Endodermal cell (in vitro differentiated cells): ENCODE measurements around the gene BBOX1. TPM values are rescaled to one million over a fixed set of nuclear protein-coding genes. Genes with fewer than 3 reads are reported as not detected.

Experiments
- DNase-seq: peaks from one replicate; pipeline ENCODE4 v3.0.0-alpha.2; 2017
- H3K27ac ChIP-seq: 2 replicates; pipeline ENCODE4 v1.5.1; 2013; ENCODE audit warnings: mild to moderate bottlenecking, low read depth, low read length, moderate library complexity
- H3K27me3 ChIP-seq: 2 replicates; pipeline ENCODE4 v1.6.1; 2013; ENCODE audit warnings: mild to moderate bottlenecking, low read length, moderate library complexity; ENCODE audit not compliant: insufficient read depth, control insufficient read depth, poor library complexity, severe bottlenecking
- H3K36me3 ChIP-seq: 2 replicates; pipeline ENCODE4 v1.7.0; 2013; ENCODE audit warnings: mild to moderate bottlenecking, low read length, moderate library complexity; ENCODE audit not compliant: control insufficient read depth, insufficient read depth
- H3K4me1 ChIP-seq: one replicate; pipeline ENCODE4 v1.7.0; 2013; ENCODE audit warnings: low read length; ENCODE audit not compliant: control insufficient read depth, insufficient read depth
- H3K4me3 ChIP-seq: 2 replicates; pipeline ENCODE4 v1.5.1; 2013; ENCODE audit warnings: mild to moderate bottlenecking, low read length, moderate library complexity
- H3K9ac ChIP-seq: 2 replicates; pipeline ENCODE4 v1.6.1; 2013; ENCODE audit warnings: mild to moderate bottlenecking, low read length, moderate library complexity; ENCODE audit not compliant: poor library complexity, severe bottlenecking; ENCODE audit errors: extremely low read depth
- H3K9me3 ChIP-seq: 2 replicates; pipeline ENCODE4 v1.6.1; 2013; ENCODE audit warnings: mild to moderate bottlenecking, low read length, moderate library complexity; ENCODE audit not compliant: control insufficient read depth
- H3K27ac Mint-ChIP-seq: 2 replicates; pipeline ENCODE4 v1.8.0; 2020; ENCODE audit warnings: mixed read lengths
- H3K27me3 Mint-ChIP-seq: 2 replicates; pipeline ENCODE4 v1.8.0; 2021; ENCODE audit warnings: mild to moderate bottlenecking, mixed read lengths; ENCODE audit not compliant: insufficient read depth
- H3K36me3 Mint-ChIP-seq: 2 replicates; pipeline ENCODE4 v1.8.0; 2020; ENCODE audit warnings: low read depth, mixed read lengths
- H3K4me1 Mint-ChIP-seq: 2 replicates; pipeline ENCODE4 v1.8.0; 2020; ENCODE audit warnings: mixed read lengths
- H3K4me3 Mint-ChIP-seq: 2 replicates; pipeline ENCODE4 v1.8.0; 2020; ENCODE audit warnings: mild to moderate bottlenecking, moderate library complexity, mixed read lengths
- H3K9me3 Mint-ChIP-seq: 2 replicates; pipeline ENCODE4 v1.8.0; 2020; ENCODE audit warnings: mild to moderate bottlenecking, mixed read lengths
- WGBS, 2 experiments: methylation state at CpG; one replicate each; pipeline versions ENCODE4 v1.1.5 to v1.1.7; 2013; ENCODE audit warnings: missing lambda C conversion rate in 2 of 2, mixed read lengths in 1 of 2; ENCODE audit not compliant: insufficient coverage in 1 of 2, insufficient read length in 1 of 2; 5-methylcytosine and 5-hydroxymethylcytosine counted together
- total RNA-seq, 2 donors: library from RNA; stranded (reverse); fragmentation: NEBNext Ultra II Directional in 1 of 2; extraction: Animal tissue kit (Norgen Biotek cat#: 25700) in 1 of 2; gene quantifications; 2 replicates in 1 of 2; 3 replicates in 1 of 2; pipeline ENCODE4 v1.2.1, GENCODE V29; 2021
- TF ChIP-seq, protein P1 (sequence below): fragments of 200-600 bp; sonication (generic); conservative IDR thresholded peaks from 2 replicates; pipeline ENCODE4 v1.5.0; 2021; ENCODE audit warnings: antibody characterized with exemption, mild to moderate bottlenecking

BBOX1 gene
- total RNA-seq, 2 donors from 2014 or later: not detected

- Histone ChIP-seq H3K9ac (no peak overlapping the region), H3K4me3 (no peak overlapping the region), H3K4me1 (no peaks in the 10 kb centered on the region), H3K9me3 (no peaks in the 10 kb centered on the region), H3K27me3 (no peaks in the 10 kb centered on the region), H3K36me3 (no peaks in the 10 kb centered on the region), H3K27ac (no peak overlapping the region)
- Mint-ChIP-seq H3K4me1 (no peaks in the 10 kb centered on the region), H3K36me3 (no peaks in the 10 kb centered on the region), H3K27ac (no peak overlapping the region), H3K27me3 (no peaks in the 10 kb centered on the region), H3K9me3 (peaks cover 11% of the 10 kb centered on the region), H3K4me3 (no peak overlapping the region)
- 80 to 96% methylated on average over 1 of the region's 1 CpG for WGBS, 2 experiments
- DNase-seq: no peak
- TF ChIP-seq, protein P1, sequence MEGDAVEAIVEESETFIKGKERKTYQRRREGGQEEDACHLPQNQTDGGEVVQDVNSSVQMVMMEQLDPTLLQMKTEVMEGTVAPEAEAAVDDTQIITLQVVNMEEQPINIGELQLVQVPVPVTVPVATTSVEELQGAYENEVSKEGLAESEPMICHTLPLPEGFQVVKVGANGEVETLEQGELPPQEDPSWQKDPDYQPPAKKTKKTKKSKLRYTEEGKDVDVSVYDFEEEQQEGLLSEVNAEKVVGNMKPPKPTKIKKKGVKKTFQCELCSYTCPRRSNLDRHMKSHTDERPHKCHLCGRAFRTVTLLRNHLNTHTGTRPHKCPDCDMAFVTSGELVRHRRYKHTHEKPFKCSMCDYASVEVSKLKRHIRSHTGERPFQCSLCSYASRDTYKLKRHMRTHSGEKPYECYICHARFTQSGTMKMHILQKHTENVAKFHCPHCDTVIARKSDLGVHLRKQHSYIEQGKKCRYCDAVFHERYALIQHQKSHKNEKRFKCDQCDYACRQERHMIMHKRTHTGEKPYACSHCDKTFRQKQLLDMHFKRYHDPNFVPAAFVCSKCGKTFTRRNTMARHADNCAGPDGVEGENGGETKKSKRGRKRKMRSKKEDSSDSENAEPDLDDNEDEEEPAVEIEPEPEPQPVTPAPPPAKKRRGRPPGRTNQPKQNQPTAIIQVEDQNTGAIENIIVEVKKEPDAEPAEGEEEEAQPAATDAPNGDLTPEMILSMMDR: no peak
Observed at GRCh38 chr11:27075192-27075591, 34.6 kb downstream of the BBOX1 start.

DNA sequence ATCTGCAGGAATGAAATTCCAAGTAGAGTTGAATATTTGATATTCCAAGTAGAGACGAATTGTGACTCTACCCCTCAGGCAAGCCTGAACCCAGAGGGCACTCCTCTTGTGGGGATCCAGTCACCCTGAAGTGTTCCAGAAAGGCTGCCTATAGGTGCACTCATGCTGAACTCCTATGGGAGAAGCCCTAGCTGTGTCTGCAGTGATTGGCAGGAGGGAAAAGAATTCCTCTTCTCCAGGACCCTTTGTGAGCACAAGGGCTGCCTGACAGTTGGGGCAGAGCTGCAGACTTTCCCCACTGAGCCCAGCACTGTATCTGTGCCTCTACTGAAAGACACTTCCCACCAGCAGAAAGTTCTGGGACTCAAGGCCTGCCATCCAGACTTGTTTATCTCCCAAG, 35.0 kb downstream of the BBOX1 start:
- H3K4me1 Mint-ChIP-seq: no peaks in the 10 kb centered on the region
- no peak for DNase-seq
- no peaks in the 10 kb centered on the region for H3K9me3 ChIP-seq
- peaks cover 11% of the 10 kb centered on the region for H3K9me3 Mint-ChIP-seq
- no peak overlapping the region for H3K27ac Mint-ChIP-seq
- H3K4me3 ChIP-seq: no peak overlapping the region
- 75 to 86% methylated on average over 1 of the region's 1 CpG for WGBS, 2 experiments
- no peaks in the 10 kb centered on the region for H3K4me1 ChIP-seq
- H3K27me3 ChIP-seq: no peaks in the 10 kb centered on the region
- H3K27ac ChIP-seq: no peak overlapping the region
- H3K36me3 Mint-ChIP-seq: no peaks in the 10 kb centered on the region
- no peak overlapping the region for H3K4me3 Mint-ChIP-seq
- no peaks in the 10 kb centered on the region for H3K27me3 Mint-ChIP-seq
- H3K36me3 ChIP-seq: no peaks in the 10 kb centered on the region
- TF ChIP-seq, protein P1: no peak
- no peak overlapping the region for H3K9ac ChIP-seq

DNA sequence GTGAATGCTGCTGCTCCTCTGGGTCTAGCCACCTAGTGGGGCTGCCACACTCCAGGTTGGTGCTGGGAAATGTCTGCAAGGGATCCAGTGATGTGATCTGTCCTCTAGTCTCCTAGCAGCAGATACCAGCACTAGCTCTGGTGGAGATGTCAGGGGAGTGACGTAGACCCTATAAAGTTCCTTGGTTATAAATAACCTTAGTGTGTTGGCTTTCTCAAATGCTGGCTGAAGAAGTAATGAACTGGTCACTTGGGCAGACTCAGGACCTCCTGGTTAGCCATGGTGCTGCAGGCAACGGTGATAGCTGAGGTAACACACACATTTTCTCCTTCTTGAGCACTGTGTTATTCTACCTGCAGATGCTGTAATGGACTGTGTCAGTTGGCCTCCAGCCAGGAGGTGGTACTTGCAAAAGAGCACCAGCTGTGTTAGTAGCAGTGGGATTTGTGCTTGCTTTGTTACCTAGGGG, 35.5 kb downstream of the BBOX1 start:
- Mint-ChIP-seq H3K36me3 (no peaks in the 10 kb centered on the region), H3K9me3 (peaks cover 11% of the 10 kb centered on the region), H3K4me1 (no peaks in the 10 kb centered on the region), H3K27ac (no peak overlapping the region), H3K27me3 (no peaks in the 10 kb centered on the region), H3K4me3 (no peak overlapping the region)
- Histone ChIP-seq H3K9ac (no peak overlapping the region), H3K9me3 (no peaks in the 10 kb centered on the region), H3K4me3 (no peak overlapping the region), H3K36me3 (no peaks in the 10 kb centered on the region), H3K27me3 (no peaks in the 10 kb centered on the region), H3K4me1 (no peaks in the 10 kb centered on the region), H3K27ac (no peak overlapping the region)
- TF ChIP-seq, protein P1: peak; percentile 28
- peak; percentile 47 for DNase-seq
- WGBS, 2 experiments: 98 to 100% methylated on average over 2 of the region's 2 CpGs
